ENCODE results near the gene THSD4.

THSD4 gene

DNA sequence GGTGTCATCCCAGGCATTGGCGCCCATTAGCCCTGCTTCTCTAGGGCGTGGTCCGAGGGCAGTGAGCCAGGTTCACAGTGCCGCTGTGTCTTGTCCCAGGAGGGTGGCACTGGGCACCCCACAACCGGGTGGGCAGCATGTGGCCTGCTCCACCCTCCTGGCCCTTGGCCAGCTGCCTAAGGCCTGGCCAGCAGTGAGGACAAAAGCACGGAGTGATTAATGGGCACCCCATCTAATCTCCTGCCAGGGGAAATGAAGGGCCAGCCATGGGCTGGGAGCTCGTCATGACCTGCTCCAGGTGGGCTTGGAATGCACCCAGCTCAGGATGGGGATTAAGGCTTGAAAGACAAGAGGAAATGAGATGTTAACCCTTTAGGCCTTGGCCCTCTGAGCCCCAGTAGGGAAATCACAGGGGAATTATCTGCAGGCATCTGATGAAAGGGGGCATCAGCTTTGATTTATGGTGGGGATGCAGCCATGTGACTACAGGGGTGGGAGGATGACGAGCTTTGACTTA, 5.2 kb downstream of the THSD4 start:
- Histone ChIP-seq H4K20me1 (ENCODE audit: control insufficient read depth, insufficient read depth, low read depth, low read length) (no peaks in the 10 kb centered on the region), H3K79me2 (ENCODE audit: control insufficient read depth, low read length) (no peaks in the 10 kb centered on the region), H3K4me1 (ENCODE audit: control insufficient read depth, low read length) (no peaks in the 10 kb centered on the region), H3K27me3 (ENCODE audit: control insufficient read depth, low read length) (no peaks in the 10 kb centered on the region), H3K36me3 (ENCODE audit: control insufficient read depth, low read length) (no peaks in the 10 kb centered on the region), H3K9me2 (replicated peaks; ENCODE audit: control insufficient read depth, low read length) (no peaks in the 10 kb centered on the region), H3K4me2 (ENCODE audit: low read length) (no peak overlapping the region), H3K4me3 (ENCODE audit: low read length) (no peak overlapping the region), H3K27ac (ENCODE audit: low read depth, low read length) (no peak overlapping the region), H3F3A (ENCODE audit: control insufficient read depth, insufficient read depth) (no peaks in the 10 kb centered on the region), H3K9me3 (ENCODE audit: control insufficient read depth, insufficient read depth, low read length) (no peaks in the 10 kb centered on the region)
- TF ChIP-seq, protein P1, sequence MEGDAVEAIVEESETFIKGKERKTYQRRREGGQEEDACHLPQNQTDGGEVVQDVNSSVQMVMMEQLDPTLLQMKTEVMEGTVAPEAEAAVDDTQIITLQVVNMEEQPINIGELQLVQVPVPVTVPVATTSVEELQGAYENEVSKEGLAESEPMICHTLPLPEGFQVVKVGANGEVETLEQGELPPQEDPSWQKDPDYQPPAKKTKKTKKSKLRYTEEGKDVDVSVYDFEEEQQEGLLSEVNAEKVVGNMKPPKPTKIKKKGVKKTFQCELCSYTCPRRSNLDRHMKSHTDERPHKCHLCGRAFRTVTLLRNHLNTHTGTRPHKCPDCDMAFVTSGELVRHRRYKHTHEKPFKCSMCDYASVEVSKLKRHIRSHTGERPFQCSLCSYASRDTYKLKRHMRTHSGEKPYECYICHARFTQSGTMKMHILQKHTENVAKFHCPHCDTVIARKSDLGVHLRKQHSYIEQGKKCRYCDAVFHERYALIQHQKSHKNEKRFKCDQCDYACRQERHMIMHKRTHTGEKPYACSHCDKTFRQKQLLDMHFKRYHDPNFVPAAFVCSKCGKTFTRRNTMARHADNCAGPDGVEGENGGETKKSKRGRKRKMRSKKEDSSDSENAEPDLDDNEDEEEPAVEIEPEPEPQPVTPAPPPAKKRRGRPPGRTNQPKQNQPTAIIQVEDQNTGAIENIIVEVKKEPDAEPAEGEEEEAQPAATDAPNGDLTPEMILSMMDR (IDR thresholded peaks at IDR 0.05; ENCODE audit: low read depth, low read length, poor library complexity, severe bottlenecking), result no peak
- TF ChIP-seq EZH2phosphoT487 (IDR thresholded peaks at IDR 0.05; ENCODE audit: borderline replicate concordance, low read length), result no peak

DNA sequence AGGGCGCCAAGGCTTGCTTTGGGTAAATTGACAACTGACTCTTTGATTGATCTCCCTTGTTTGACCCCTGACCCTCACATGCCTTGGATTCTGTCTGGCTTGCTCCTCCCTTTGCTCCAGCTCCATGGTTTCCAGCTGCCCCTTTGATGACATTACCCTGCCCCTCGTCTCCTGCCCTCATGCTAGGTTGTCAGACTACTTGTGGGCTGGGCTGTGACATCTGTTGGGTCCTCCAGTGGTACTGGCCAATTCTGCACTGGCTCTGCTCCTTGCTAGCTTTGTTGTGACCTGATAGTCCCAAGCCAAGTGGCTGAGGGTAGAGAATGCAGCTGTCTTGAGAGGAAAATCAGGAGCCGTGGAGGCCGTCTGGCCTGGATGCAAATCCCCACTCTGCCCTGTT, 6.2 kb downstream of the THSD4 start:
- Histone ChIP-seq H3K9me3 (ENCODE audit: control insufficient read depth, insufficient read depth, low read length) (no peaks in the 10 kb centered on the region), H3K4me3 (ENCODE audit: low read length) (no peak overlapping the region), H3K4me1 (ENCODE audit: control insufficient read depth, low read length) (no peaks in the 10 kb centered on the region), H3K79me2 (ENCODE audit: control insufficient read depth, low read length) (no peaks in the 10 kb centered on the region), H3K27me3 (ENCODE audit: control insufficient read depth, low read length) (no peaks in the 10 kb centered on the region), H3K27ac (ENCODE audit: low read depth, low read length) (no peak overlapping the region), H3K4me2 (ENCODE audit: low read length) (no peak overlapping the region), H3K36me3 (ENCODE audit: control insufficient read depth, low read length) (no peaks in the 10 kb centered on the region), H4K20me1 (ENCODE audit: control insufficient read depth, insufficient read depth, low read depth, low read length) (no peaks in the 10 kb centered on the region), H3K9me2 (replicated peaks; ENCODE audit: control insufficient read depth, low read length) (no peaks in the 10 kb centered on the region), H3F3A (ENCODE audit: control insufficient read depth, insufficient read depth) (no peaks in the 10 kb centered on the region)
- no peak for TF ChIP-seq EZH2phosphoT487 (IDR thresholded peaks at IDR 0.05; ENCODE audit: borderline replicate concordance, low read length)
- TF ChIP-seq, protein P1 (IDR thresholded peaks at IDR 0.05; ENCODE audit: low read depth, low read length, poor library complexity, severe bottlenecking), result no peak

DNA sequence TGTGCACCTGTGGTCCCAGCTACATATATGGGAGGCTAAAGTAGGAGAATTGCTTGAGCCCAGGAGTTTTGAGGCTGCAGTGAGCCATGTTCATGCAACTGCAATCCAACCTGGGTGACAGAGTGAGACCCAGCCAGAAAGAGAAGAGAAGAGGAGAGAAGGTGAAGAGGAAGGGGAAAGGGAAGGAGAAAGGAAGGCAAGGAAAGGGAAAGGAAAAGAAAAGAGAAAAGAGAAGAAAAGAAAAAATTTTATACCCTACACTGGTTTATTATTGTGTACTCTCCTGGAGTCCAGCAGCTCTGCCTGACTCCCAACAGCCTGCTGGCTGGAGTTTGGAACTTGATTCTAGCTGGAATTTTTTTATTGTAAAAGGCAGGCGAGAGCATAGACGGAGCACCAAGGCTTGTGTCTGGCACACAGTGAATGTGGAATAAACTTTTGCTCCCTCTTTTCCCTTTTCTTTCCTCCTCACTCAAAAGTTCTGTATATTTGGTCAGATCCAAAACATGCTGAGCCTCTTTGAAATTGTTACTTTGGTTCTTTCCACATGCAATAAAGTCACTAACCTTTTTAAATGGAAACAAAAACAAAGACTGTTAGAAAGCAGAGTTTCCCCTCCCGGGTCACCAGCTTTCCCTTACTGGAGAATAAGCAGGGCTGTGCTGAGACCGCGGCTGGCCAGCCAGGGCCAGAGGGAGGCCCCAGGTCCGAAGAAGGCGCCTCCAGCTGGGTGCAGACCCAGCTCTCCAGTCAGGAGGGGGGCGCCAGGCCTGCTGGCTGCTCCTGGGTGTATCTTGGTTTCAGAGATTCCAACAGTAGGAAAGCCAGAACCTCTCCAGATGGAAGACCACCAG, 9.9 kb downstream of the THSD4 start:
- H3K36me3 ChIP-seq (ENCODE audit: control insufficient read depth, low read length), result no peaks in the 10 kb centered on the region
- H3K79me2 ChIP-seq (ENCODE audit: control insufficient read depth, low read length), result no peaks in the 10 kb centered on the region
- no peak overlapping the region for H3K4me3 ChIP-seq (ENCODE audit: low read length)
- no peaks in the 10 kb centered on the region for H4K20me1 ChIP-seq (ENCODE audit: control insufficient read depth, insufficient read depth, low read depth, low read length)
- H3K9me2 ChIP-seq (replicated peaks; ENCODE audit: control insufficient read depth, low read length), result no peaks in the 10 kb centered on the region
- H3K4me1 ChIP-seq (ENCODE audit: control insufficient read depth, low read length), result no peaks in the 10 kb centered on the region
- H3F3A ChIP-seq (ENCODE audit: control insufficient read depth, insufficient read depth), result no peaks in the 10 kb centered on the region
- H3K27me3 ChIP-seq (ENCODE audit: control insufficient read depth, low read length), result no peaks in the 10 kb centered on the region
- no peaks in the 10 kb centered on the region for H3K9me3 ChIP-seq (ENCODE audit: control insufficient read depth, insufficient read depth, low read length)
- H3K27ac ChIP-seq (ENCODE audit: low read depth, low read length), result no peak overlapping the region
- no peak for TF ChIP-seq EZH2phosphoT487 (IDR thresholded peaks at IDR 0.05; ENCODE audit: borderline replicate concordance, low read length)
- TF ChIP-seq, protein P1 (IDR thresholded peaks at IDR 0.05; ENCODE audit: low read depth, low read length, poor library complexity, severe bottlenecking), result no peak
- no peak overlapping the region for H3K4me2 ChIP-seq (ENCODE audit: low read length)
